Measurements from ENCODE around the gene AATK. TPM values are rescaled to one million over a fixed set of nuclear protein-coding genes. Genes with fewer than 3 reads are reported as not detected.

The AATK gene
- total and polyA plus RNA-seq, 2 experiments from 2014 or later = 1.1 to 5.0 TPM

DNA sequence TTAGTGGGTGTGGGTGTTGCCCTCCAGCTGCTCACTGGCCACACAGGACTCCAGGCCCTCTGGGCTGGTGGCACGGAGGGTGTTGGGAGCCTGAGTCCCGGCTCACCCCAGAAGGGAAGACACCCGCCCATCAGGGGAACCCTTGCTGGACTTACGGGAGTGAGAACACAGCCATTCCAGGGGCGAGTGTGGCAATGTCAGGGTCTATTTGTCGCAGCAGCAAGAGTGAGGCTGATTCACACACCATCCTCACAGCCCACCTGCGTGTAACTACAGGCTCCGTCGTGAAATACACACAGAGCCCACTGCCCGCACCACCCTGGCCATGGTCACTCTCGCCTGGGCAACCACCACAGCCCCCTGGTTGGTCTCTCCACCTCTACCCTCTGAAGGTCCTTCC lies 17.8 kb upstream of the AATK start:
- peaks cover 11% of the 10 kb centered on the region for H3K27me3 Mint-ChIP-seq (ENCODE audit: insufficient read depth, low read depth, poor library complexity)
- Histone ChIP-seq H4K20me1 (replicated peaks; ENCODE audit: insufficient read depth) (no peaks in the 10 kb centered on the region), H2AFZ (no peak overlapping the region), H3K79me2 (replicated peaks; ENCODE audit: insufficient read depth) (no peaks in the 10 kb centered on the region), H3K36me3 (ENCODE audit: insufficient read depth) (no peaks in the 10 kb centered on the region), H3K4me3 (no peak overlapping the region), H3K4me1 (ENCODE audit: insufficient read depth) (no peaks in the 10 kb centered on the region), H3F3A (replicated peaks; ENCODE audit: low read depth) (no peaks in the 10 kb centered on the region), H3K9me2 (ENCODE audit: insufficient read depth) (no peaks in the 10 kb centered on the region), H3K4me2 (no peak overlapping the region), H3K27me3 (ENCODE audit: insufficient read depth) (no peaks in the 10 kb centered on the region), H3K27ac (ENCODE audit: low read depth) (no peak overlapping the region)
- no peak for ATAC-seq
- no peaks in the 10 kb centered on the region for H3K36me3 Mint-ChIP-seq (ENCODE audit: low read depth)
- DNase-seq (ENCODE audit: low spot score) = no peak
- H3K4me1 Mint-ChIP-seq = no peaks in the 10 kb centered on the region; the same call in 2 of the 3 replicates
- no peak for TF ChIP-seq NANOG (IDR thresholded peaks at IDR 0.05; ENCODE audit: borderline replicate concordance)
- 0 out of 2 replicates have a peak, but pooled peaks have one; percentile 27 for TF ChIP-seq POLR2AphosphoS5 (IDR thresholded peaks at IDR 0.05; ENCODE audit: low read depth)
- TF ChIP-seq ZNF114 (CRISPR knock-in tag; IDR thresholded peaks at IDR 0.05) = no peak
- no peaks in the 10 kb centered on the region; the same call in 2 of the 3 replicates for H3K9me3 Mint-ChIP-seq
- H3K27ac Mint-ChIP-seq = no peak overlapping the region
- H3K4me3 Mint-ChIP-seq = no peak overlapping the region

DNA sequence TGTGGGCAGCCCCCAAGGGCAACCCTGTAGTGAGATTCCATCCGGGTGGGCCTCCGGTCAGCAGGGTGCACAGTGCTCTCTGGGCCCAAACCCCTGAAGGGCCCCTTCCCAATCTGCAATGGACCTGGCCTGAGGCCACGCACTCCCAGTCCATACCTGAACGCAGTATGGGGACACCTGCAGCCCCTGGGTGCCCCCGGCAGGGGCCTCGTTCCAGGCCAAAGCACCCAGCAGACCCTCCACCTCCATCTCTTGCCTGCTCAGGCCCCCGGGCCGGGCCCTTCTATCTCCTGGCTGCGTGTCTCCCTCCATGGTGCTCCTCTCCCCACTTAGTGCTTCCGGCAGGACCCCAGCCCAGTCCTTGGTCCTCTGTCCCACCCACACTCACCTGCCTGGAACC lies 17.3 kb upstream of the AATK start:
- no peaks in the 10 kb centered on the region for H3K79me2 ChIP-seq (replicated peaks; ENCODE audit: insufficient read depth)
- Mint-ChIP-seq H3K27me3 (ENCODE audit: insufficient read depth, low read depth, poor library complexity) (peaks cover 11% of the 10 kb centered on the region), H3K9me3 (no peaks in the 10 kb centered on the region; the same call in 2 of the 3 replicates), H3K36me3 (ENCODE audit: low read depth) (no peaks in the 10 kb centered on the region), H3K27ac (no peak overlapping the region), H3K4me3 (no peak overlapping the region), H3K4me1 (no peaks in the 10 kb centered on the region; the same call in 2 of the 3 replicates)
- H3K9me2 ChIP-seq (ENCODE audit: insufficient read depth) = no peaks in the 10 kb centered on the region
- DNase-seq (ENCODE audit: low spot score) (no peak), ATAC-seq (no peak)
- H3K27me3 ChIP-seq (ENCODE audit: insufficient read depth) = no peaks in the 10 kb centered on the region
- no peak overlapping the region for H3K4me3 ChIP-seq
- H3F3A ChIP-seq (replicated peaks; ENCODE audit: low read depth) = no peaks in the 10 kb centered on the region
- no peaks in the 10 kb centered on the region for H3K36me3 ChIP-seq (ENCODE audit: insufficient read depth)
- no peaks in the 10 kb centered on the region for H3K4me1 ChIP-seq (ENCODE audit: insufficient read depth)
- H3K27ac ChIP-seq (ENCODE audit: low read depth) = no peak overlapping the region
- no peaks in the 10 kb centered on the region for H4K20me1 ChIP-seq (replicated peaks; ENCODE audit: insufficient read depth)
- H2AFZ ChIP-seq = no peak overlapping the region
- H3K4me2 ChIP-seq = no peak overlapping the region
- TF ChIP-seq, protein P1, sequence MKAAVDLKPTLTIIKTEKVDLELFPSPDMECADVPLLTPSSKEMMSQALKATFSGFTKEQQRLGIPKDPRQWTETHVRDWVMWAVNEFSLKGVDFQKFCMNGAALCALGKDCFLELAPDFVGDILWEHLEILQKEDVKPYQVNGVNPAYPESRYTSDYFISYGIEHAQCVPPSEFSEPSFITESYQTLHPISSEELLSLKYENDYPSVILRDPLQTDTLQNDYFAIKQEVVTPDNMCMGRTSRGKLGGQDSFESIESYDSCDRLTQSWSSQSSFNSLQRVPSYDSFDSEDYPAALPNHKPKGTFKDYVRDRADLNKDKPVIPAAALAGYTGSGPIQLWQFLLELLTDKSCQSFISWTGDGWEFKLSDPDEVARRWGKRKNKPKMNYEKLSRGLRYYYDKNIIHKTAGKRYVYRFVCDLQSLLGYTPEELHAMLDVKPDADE (IDR thresholded peaks at IDR 0.05) = no peak
- TF ChIP-seq ZNF114 (CRISPR knock-in tag; IDR thresholded peaks at IDR 0.05) (no peak), JUNB (IDR thresholded peaks at IDR 0.05; ENCODE audit: unreplicated experiment) (no peak), STAT1 (IDR thresholded peaks at IDR 0.05; ENCODE audit: unreplicated experiment) (no peak), NANOG (IDR thresholded peaks at IDR 0.05; ENCODE audit: borderline replicate concordance) (no peak), POLR2AphosphoS5 (IDR thresholded peaks at IDR 0.05; ENCODE audit: low read depth) (no peak), CREB1 (CRISPR knock-in tag; IDR thresholded peaks at IDR 0.05; ENCODE audit: low read depth) (no peak), ZNF331 (CRISPR knock-in tag; IDR thresholded peaks at IDR 0.05; ENCODE audit: low read depth) (no peak)
- TF ChIP-seq, protein P2, sequence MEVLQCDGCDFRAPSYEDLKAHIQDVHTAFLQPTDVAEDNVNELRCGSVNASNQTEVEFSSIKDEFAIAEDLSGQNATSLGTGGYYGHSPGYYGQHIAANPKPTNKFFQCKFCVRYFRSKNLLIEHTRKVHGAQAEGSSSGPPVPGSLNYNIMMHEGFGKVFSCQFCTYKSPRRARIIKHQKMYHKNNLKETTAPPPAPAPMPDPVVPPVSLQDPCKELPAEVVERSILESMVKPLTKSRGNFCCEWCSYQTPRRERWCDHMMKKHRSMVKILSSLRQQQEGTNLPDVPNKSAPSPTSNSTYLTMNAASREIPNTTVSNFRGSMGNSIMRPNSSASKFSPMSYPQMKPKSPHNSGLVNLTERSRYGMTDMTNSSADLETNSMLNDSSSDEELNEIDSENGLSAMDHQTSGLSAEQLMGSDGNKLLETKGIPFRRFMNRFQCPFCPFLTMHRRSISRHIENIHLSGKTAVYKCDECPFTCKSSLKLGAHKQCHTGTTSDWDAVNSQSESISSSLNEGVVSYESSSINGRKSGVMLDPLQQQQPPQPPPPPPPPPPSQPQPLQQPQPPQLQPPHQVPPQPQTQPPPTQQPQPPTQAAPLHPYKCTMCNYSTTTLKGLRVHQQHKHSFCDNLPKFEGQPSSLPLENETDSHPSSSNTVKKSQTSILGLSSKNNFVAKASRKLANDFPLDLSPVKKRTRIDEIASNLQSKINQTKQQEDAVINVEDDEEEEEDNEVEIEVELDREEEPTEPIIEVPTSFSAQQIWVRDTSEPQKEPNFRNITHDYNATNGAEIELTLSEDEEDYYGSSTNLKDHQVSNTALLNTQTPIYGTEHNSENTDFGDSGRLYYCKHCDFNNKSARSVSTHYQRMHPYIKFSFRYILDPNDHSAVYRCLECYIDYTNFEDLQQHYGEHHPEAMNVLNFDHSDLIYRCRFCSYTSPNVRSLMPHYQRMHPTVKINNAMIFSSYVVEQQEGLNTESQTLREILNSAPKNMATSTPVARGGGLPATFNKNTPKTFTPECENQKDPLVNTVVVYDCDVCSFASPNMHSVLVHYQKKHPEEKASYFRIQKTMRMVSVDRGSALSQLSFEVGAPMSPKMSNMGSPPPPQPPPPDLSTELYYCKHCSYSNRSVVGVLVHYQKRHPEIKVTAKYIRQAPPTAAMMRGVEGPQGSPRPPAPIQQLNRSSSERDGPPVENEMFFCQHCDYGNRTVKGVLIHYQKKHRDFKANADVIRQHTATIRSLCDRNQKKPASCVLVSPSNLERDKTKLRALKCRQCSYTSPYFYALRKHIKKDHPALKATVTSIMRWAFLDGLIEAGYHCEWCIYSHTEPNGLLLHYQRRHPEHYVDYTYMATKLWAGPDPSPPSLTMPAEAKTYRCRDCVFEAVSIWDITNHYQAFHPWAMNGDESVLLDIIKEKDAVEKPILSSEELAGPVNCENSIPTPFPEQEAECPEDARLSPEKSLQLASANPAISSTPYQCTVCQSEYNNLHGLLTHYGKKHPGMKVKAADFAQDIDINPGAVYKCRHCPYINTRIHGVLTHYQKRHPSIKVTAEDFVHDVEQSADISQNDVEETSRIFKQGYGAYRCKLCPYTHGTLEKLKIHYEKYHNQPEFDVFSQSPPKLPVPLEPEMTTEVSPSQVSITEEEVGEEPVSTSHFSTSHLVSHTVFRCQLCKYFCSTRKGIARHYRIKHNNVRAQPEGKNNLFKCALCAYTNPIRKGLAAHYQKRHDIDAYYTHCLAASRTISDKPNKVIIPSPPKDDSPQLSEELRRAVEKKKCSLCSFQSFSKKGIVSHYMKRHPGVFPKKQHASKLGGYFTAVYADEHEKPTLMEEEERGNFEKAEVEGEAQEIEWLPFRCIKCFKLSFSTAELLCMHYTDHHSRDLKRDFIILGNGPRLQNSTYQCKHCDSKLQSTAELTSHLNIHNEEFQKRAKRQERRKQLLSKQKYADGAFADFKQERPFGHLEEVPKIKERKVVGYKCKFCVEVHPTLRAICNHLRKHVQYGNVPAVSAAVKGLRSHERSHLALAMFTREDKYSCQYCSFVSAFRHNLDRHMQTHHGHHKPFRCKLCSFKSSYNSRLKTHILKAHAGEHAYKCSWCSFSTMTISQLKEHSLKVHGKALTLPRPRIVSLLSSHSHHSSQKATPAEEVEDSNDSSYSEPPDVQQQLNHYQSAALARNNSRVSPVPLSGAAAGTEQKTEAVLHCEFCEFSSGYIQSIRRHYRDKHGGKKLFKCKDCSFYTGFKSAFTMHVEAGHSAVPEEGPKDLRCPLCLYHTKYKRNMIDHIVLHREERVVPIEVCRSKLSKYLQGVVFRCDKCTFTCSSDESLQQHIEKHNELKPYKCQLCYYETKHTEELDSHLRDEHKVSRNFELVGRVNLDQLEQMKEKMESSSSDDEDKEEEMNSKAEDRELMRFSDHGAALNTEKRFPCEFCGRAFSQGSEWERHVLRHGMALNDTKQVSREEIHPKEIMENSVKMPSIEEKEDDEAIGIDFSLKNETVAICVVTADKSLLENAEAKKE (CRISPR knock-in tag; IDR thresholded peaks at IDR 0.05) = no peak
- TF ChIP-seq, protein P3, sequence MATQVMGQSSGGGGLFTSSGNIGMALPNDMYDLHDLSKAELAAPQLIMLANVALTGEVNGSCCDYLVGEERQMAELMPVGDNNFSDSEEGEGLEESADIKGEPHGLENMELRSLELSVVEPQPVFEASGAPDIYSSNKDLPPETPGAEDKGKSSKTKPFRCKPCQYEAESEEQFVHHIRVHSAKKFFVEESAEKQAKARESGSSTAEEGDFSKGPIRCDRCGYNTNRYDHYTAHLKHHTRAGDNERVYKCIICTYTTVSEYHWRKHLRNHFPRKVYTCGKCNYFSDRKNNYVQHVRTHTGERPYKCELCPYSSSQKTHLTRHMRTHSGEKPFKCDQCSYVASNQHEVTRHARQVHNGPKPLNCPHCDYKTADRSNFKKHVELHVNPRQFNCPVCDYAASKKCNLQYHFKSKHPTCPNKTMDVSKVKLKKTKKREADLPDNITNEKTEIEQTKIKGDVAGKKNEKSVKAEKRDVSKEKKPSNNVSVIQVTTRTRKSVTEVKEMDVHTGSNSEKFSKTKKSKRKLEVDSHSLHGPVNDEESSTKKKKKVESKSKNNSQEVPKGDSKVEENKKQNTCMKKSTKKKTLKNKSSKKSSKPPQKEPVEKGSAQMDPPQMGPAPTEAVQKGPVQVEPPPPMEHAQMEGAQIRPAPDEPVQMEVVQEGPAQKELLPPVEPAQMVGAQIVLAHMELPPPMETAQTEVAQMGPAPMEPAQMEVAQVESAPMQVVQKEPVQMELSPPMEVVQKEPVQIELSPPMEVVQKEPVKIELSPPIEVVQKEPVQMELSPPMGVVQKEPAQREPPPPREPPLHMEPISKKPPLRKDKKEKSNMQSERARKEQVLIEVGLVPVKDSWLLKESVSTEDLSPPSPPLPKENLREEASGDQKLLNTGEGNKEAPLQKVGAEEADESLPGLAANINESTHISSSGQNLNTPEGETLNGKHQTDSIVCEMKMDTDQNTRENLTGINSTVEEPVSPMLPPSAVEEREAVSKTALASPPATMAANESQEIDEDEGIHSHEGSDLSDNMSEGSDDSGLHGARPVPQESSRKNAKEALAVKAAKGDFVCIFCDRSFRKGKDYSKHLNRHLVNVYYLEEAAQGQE (IDR thresholded peaks at IDR 0.05; ENCODE audit: unreplicated experiment) = no peak

All from GM23338 (cell line).